Measurements from ENCODE around the gene ENPP5.

The ENPP5 gene

DNA sequence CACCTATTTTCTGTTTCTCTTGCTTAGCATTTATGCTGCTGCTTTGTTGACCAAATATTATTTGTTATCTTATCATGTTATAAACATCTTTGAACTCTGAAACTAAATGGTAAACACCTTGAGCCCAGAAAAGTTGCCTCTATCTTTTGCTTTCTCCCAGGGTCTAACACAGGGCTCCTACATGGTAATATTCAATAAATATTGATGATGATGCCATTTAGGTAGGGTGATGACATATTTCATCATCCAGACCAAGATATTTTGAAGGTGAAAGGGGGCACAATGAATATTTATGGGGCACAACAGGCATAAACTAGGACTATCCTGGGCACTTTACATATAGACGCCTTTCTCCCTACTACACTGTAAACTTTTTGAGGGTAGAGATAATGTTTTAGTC lies 52.6 kb downstream of the ENPP5 start:
- H3K9ac ChIP-seq (ENCODE audit: low read depth in 1 of 2, low read length in 2 of 2), result no peak overlapping the region

DNA sequence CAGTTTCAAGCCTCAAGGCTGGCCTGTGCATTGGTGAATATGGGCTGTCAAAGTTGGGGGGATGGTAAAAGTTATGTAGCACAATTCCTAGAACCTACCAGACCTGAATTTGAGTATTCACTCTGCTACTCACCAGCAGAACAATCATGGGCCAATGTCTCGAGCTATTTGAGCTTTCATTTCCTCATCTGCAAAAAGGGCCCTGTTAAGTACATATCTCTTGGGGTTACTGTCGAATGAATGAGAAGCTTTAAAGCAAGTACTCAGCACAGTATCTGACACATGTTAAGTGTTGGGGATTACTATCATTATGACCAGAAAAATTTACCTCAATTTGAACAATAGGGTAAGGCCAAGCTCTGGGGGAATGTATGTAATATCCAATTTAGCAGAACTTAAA lies 54.5 kb downstream of the ENPP5 start:
- peaks cover 0 to 2% of the 10 kb centered on the region in 2 donors for H3K9me3 ChIP-seq (ENCODE audit: control insufficient read depth in 1 of 2, low read length in 2 of 2)

More for the DNA sequence above, 52.6 kb downstream of the ENPP5 start:
- Histone ChIP-seq H3K27me3 (ENCODE audit: control insufficient read depth in 1 of 2, insufficient read depth in 2 of 2, low read length in 2 of 2) (no peaks in the 10 kb centered on the region), H3K36me3 (ENCODE audit: control insufficient read depth in 1 of 2, insufficient read depth in 2 of 2, low read length in 2 of 2) (no peaks in the 10 kb centered on the region), H3K4me1 (ENCODE audit: control insufficient read depth in 1 of 2, insufficient read depth in 2 of 2, low read length in 2 of 2) (no peaks in the 10 kb centered on the region), H3K27ac (ENCODE audit: low read depth, low read length) (no peak overlapping the region), H3K9me3 (ENCODE audit: control insufficient read depth in 1 of 2, low read length in 2 of 2) (peaks cover 0 to 2% of the 10 kb centered on the region in 2 donors), H3K4me3 (ENCODE audit: low read depth in 1 of 2, low read length in 2 of 2) (no peak overlapping the region)

GRCh38 chr6:46115634-46116033 lies 55.1 kb downstream of the ENPP5 start:
- peaks cover 0 to 2% of the 10 kb centered on the region in 2 donors for H3K9me3 ChIP-seq (ENCODE audit: control insufficient read depth in 1 of 2, low read length in 2 of 2)
- H3K4me3 ChIP-seq (ENCODE audit: low read depth in 1 of 2, low read length in 2 of 2), result no peak overlapping the region
- H3K36me3 ChIP-seq (ENCODE audit: control insufficient read depth in 1 of 2, insufficient read depth in 2 of 2, low read length in 2 of 2), result no peaks in the 10 kb centered on the region
- no peak overlapping the region for H3K9ac ChIP-seq (ENCODE audit: low read depth in 1 of 2, low read length in 2 of 2)
- no peaks in the 10 kb centered on the region for H3K27me3 ChIP-seq (ENCODE audit: control insufficient read depth in 1 of 2, insufficient read depth in 2 of 2, low read length in 2 of 2)
- no peak overlapping the region for H3K27ac ChIP-seq (ENCODE audit: low read depth, low read length)
- H3K4me1 ChIP-seq (ENCODE audit: control insufficient read depth in 1 of 2, insufficient read depth in 2 of 2, low read length in 2 of 2), result no peaks in the 10 kb centered on the region

More for the DNA sequence above, 54.5 kb downstream of the ENPP5 start:
- Histone ChIP-seq H3K4me1 (ENCODE audit: control insufficient read depth in 1 of 2, insufficient read depth in 2 of 2, low read length in 2 of 2) (no peaks in the 10 kb centered on the region), H3K36me3 (ENCODE audit: control insufficient read depth in 1 of 2, insufficient read depth in 2 of 2, low read length in 2 of 2) (no peaks in the 10 kb centered on the region), H3K27me3 (ENCODE audit: control insufficient read depth in 1 of 2, insufficient read depth in 2 of 2, low read length in 2 of 2) (no peaks in the 10 kb centered on the region), H3K27ac (ENCODE audit: low read depth, low read length) (no peak overlapping the region), H3K4me3 (ENCODE audit: low read depth in 1 of 2, low read length in 2 of 2) (no peak overlapping the region), H3K9ac (ENCODE audit: low read depth in 1 of 2, low read length in 2 of 2) (no peak overlapping the region)

DNA sequence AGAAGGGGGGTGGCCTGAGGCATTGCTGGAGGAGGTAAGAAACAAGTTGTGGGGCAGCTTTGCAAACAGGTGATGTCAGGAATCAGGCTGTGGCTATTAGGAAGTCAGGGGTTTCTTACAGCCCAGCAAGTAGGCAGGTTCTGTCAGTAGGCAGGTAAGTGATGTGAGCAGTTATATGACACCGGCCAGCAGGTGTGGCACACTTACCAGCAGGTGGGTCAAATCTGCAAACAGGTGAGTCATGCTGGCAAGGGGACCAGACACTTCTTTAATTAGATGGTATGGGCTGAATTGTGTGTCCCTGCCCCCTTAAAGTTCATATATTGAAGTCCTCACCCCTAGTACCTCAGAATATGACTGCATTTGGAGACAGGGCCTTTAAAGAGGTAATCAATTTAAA lies 57.4 kb downstream of the ENPP5 start:
- H3K36me3 ChIP-seq (ENCODE audit: control insufficient read depth in 1 of 2, insufficient read depth in 2 of 2, low read length in 2 of 2), result no peaks in the 10 kb centered on the region
- no peaks in the 10 kb centered on the region for H3K9me3 ChIP-seq (ENCODE audit: control insufficient read depth in 1 of 2, low read length in 2 of 2)
- no peaks in the 10 kb centered on the region for H3K4me1 ChIP-seq (ENCODE audit: control insufficient read depth in 1 of 2, insufficient read depth in 2 of 2, low read length in 2 of 2)
- no peak overlapping the region for H3K4me3 ChIP-seq (ENCODE audit: low read depth in 1 of 2, low read length in 2 of 2)
- H3K27ac ChIP-seq (ENCODE audit: low read depth, low read length), result no peak overlapping the region
- H3K9ac ChIP-seq (ENCODE audit: low read depth in 1 of 2, low read length in 2 of 2), result no peak overlapping the region
- no peaks in the 10 kb centered on the region for H3K27me3 ChIP-seq (ENCODE audit: control insufficient read depth in 1 of 2, insufficient read depth in 2 of 2, low read length in 2 of 2)
